Osteocyte (in vitro differentiated cells): ENCODE measurements around the gene PRKCD. TPM values are rescaled to one million over a fixed set of nuclear protein-coding genes. Genes with fewer than 3 reads are reported as not detected.
"Not testable (repeated sequence)": the region's sequence is repeated elsewhere in the genome, so short reads cannot be mapped to it uniquely, and the experiment has no call there.

ENCODE experiments used
- DNase-seq: peaks from one replicate; pipeline ENCODE4 v3.0.0; 2021; ENCODE audit warnings: mixed read lengths; ENCODE audit not compliant: unreplicated experiment; ENCODE audit errors: extremely low spot score
- H3K27ac Mint-ChIP-seq: one replicate; pipeline ENCODE4 v1.8.0; 2021; ENCODE audit warnings: mild to moderate bottlenecking, mixed read lengths; ENCODE audit not compliant: unreplicated experiment
- H3K27me3 Mint-ChIP-seq: one replicate; pipeline ENCODE4 v1.8.0; 2021; ENCODE audit warnings: mixed read lengths; ENCODE audit not compliant: unreplicated experiment
- H3K36me3 Mint-ChIP-seq: one replicate; pipeline ENCODE4 v1.8.0; 2021; ENCODE audit warnings: mixed read lengths; ENCODE audit not compliant: unreplicated experiment
- H3K4me1 Mint-ChIP-seq: one replicate; pipeline ENCODE4 v1.8.0; 2021; ENCODE audit warnings: mixed read lengths; ENCODE audit not compliant: unreplicated experiment
- H3K4me3 Mint-ChIP-seq: one replicate; pipeline ENCODE4 v1.8.0; 2021; ENCODE audit warnings: mild to moderate bottlenecking, moderate library complexity, mixed read lengths; ENCODE audit not compliant: unreplicated experiment
- H3K9me3 Mint-ChIP-seq: one replicate; pipeline ENCODE4 v1.8.0; 2021; ENCODE audit warnings: mixed read lengths; ENCODE audit not compliant: unreplicated experiment
- CTCF ChIP-seq: fragments of 200-600 bp; sonication (generic); IDR thresholded peaks from 2 replicates; pipeline ENCODE4 v1.5.0; 2021; ENCODE audit warnings: antibody characterized with exemption, mild to moderate bottlenecking, moderate library complexity
- total RNA-seq: library from RNA; stranded (reverse); gene quantifications from 2 replicates; pipeline ENCODE4 v1.2.1, GENCODE V29; 2021

The PRKCD gene
- total RNA-seq, 1 donor from 2014 or later: 17.1 TPM

- Mint-ChIP-seq H3K4me1 (peaks cover 5% of the 10 kb centered on the region), H3K9me3 (no peaks in the 10 kb centered on the region)
- DNase-seq: no peak
These were observed 11.9 kb upstream of the PRKCD start for GRCh38 chr3:53149006-53149690.

GRCh38 chr3:53149699-53150098 is 11.3 kb upstream of the PRKCD start:
- Mint-ChIP-seq H3K27me3 (no peaks in the 10 kb centered on the region), H3K27ac (no peak overlapping the region), H3K36me3 (no peaks in the 10 kb centered on the region), H3K4me1 (peaks cover 6% of the 10 kb centered on the region), H3K4me3 (no peak overlapping the region), H3K9me3 (no peaks in the 10 kb centered on the region)
- DNase-seq: no peak
- TF ChIP-seq CTCF: no peak

More at GRCh38 chr3:53149006-53149690, 11.9 kb upstream of the PRKCD start:
- no peak overlapping the region for H3K4me3 Mint-ChIP-seq
- TF ChIP-seq CTCF: no peak
- no peak overlapping the region for H3K27ac Mint-ChIP-seq
- H3K36me3 Mint-ChIP-seq: no peaks in the 10 kb centered on the region
- no peaks in the 10 kb centered on the region for H3K27me3 Mint-ChIP-seq

- no peaks in the 10 kb centered on the region for H3K36me3 Mint-ChIP-seq
- DNase-seq: no peak
- no peak overlapping the region for H3K4me3 Mint-ChIP-seq
- H3K27me3 Mint-ChIP-seq: no peaks in the 10 kb centered on the region
- peaks cover 6% of the 10 kb centered on the region for H3K4me1 Mint-ChIP-seq
- H3K9me3 Mint-ChIP-seq: no peaks in the 10 kb centered on the region
- H3K27ac Mint-ChIP-seq: no peak overlapping the region
- no peak for TF ChIP-seq CTCF
These were observed 10.5 kb upstream of the PRKCD start for GRCh38 chr3:53150247-53151085.

GRCh38 chr3:53151086-53151438 is 9.9 kb upstream of the PRKCD start:
- H3K4me3 Mint-ChIP-seq, H3K36me3 Mint-ChIP-seq, H3K9me3 Mint-ChIP-seq, H3K27ac Mint-ChIP-seq, H3K4me1 Mint-ChIP-seq, DNase-seq, H3K27me3 Mint-ChIP-seq: not testable (repeated sequence)

- Mint-ChIP-seq H3K9me3 (no peaks in the 10 kb centered on the region), H3K4me3 (no peak overlapping the region), H3K4me1 (peaks cover 6% of the 10 kb centered on the region), H3K27ac (no peak overlapping the region), H3K36me3 (no peaks in the 10 kb centered on the region), H3K27me3 (no peaks in the 10 kb centered on the region)
- TF ChIP-seq CTCF: no peak
- no peak for DNase-seq
These were observed 9.5 kb upstream of the PRKCD start for GRCh38 chr3:53151465-53151864.
